Vagina (tissue), 2 donors: ENCODE results near the gene C9orf50. TPM values are rescaled to one million over a fixed set of nuclear protein-coding genes. Genes with fewer than 3 reads are reported as not detected.

ENCODE experiments used
- DNase-seq, 2 donors: peaks; one replicate each; pipeline ENCODE4 v3.0.0-alpha.2; 2017; ENCODE audit errors: extremely low spot score in 2 of 2
- H3K27ac ChIP-seq: fragments of 200-600 bp; sonication (generic); one replicate; pipeline ENCODE4 v1.5.1; 2019
- H3K27me3 ChIP-seq: fragments of 200-600 bp; sonication (generic); one replicate; pipeline ENCODE4 v1.5.1; 2019
- H3K36me3 ChIP-seq, 2 donors: fragments of 200-600 bp; sonication (generic); one replicate each; pipeline ENCODE4 v1.5.1; 2017 to 2019
- H3K4me1 ChIP-seq: fragments of 200-600 bp; sonication (generic); one replicate; pipeline ENCODE4 v1.5.1; 2019
- H3K4me3 ChIP-seq, 2 donors: fragments of 200-600 bp; sonication (generic); 1 replicate in 1 of 2; 2 replicates in 1 of 2; pipeline ENCODE4 v1.5.1; 2016 to 2019
- H3K9me3 ChIP-seq: fragments of 200-600 bp; sonication (generic); one replicate; pipeline ENCODE4 v1.5.1; 2019
- POLR2A ChIP-seq, 2 donors: fragments of 450-650 bp; IDR thresholded peaks; one replicate each; pipeline ENCODE4 v1.6.1; 2017; ENCODE audit warnings: antibody characterized with exemption in 2 of 2, mild to moderate bottlenecking in 2 of 2, moderate library complexity in 2 of 2
- POLR2AphosphoS5 ChIP-seq, 2 donors: sonication (generic); formaldehyde crosslinking; IDR thresholded peaks; one replicate each; pipeline ENCODE4 v1.9.0; 2017; ENCODE audit warnings: antibody characterized with exemption in 2 of 2, mild to moderate bottlenecking in 2 of 2, low read depth in 1 of 2; ENCODE audit not compliant: insufficient read depth in 1 of 2
- intact Hi-C: fragments of 100-400 bp; cut with DNase I; formaldehyde crosslinking; loops from one replicate; pipeline ENCODE4 v1.15.1; 2023
- total RNA-seq: library from RNA; depleted of rRNA; stranded (reverse); fragments of >200 nt; gene quantifications from one replicate; pipeline ENCODE4 v1.2.3, GENCODE V29; 2016
- TF ChIP-seq, protein P1 (sequence below), 3 experiments: fragments of 450-650 bp in 2 of 3; fragments of 200-600 bp in 1 of 3; sonication (generic) in 1 of 3; IDR thresholded peaks; one replicate each; pipeline ENCODE4 v1.5.1; 2017 to 2019; ENCODE audit warnings: antibody characterized with exemption in 3 of 3, mild to moderate bottlenecking in 2 of 3, moderate library complexity in 2 of 3

Gene C9orf50
- total RNA-seq, 1 donor from 2014 or later = not detected

DNA sequence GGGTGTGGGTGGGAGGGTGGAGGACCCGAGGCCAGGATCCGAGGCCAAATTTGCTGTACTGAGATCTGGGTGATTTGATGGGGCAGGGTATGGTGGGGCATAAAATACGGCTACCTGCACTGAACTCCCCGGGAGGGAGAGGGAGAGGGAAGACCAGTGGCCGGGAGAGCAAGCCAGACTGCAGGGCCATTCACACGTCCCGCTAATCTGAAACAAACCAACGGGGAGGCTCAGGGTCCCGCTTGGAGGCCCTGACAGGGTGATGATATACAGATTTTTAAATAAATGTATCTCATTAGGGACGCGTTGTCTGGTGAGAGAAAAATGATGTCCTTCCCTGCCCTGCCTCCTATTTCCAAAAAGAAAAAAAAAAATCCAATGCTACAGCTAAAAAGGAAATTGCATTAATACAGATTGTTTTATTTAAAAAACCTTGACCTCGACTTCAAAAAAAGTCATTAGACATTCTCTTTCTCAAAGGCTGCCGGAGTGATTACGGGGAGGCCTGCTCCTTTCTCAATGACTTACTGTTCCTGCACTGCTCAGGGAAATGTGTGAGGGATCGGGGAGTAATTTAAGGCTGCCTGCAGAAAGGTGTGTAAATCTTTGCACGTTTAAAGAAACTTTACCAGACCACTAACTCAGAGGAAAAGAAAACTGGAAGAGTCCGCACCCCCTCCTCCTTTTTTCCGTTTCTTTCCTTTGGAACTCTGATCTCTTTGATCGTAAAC, 33.1 kb upstream of the C9orf50 start:
- Histone ChIP-seq H3K4me3 (no peak overlapping the region), H3K36me3 (no peaks in the 10 kb centered on the region), H3K9me3 (no peaks in the 10 kb centered on the region), H3K27ac (no peak overlapping the region), H3K4me1 (peaks cover 19% of the 10 kb centered on the region), H3K27me3 (no peaks in the 10 kb centered on the region)
- TF ChIP-seq POLR2A (IDR thresholded peaks at IDR 0.05) (no peak), POLR2AphosphoS5 (IDR thresholded peaks at IDR 0.05; ENCODE audit: insufficient read depth in 1 of 2, low read depth in 1 of 2) (no peak)
- TF ChIP-seq, protein P1, sequence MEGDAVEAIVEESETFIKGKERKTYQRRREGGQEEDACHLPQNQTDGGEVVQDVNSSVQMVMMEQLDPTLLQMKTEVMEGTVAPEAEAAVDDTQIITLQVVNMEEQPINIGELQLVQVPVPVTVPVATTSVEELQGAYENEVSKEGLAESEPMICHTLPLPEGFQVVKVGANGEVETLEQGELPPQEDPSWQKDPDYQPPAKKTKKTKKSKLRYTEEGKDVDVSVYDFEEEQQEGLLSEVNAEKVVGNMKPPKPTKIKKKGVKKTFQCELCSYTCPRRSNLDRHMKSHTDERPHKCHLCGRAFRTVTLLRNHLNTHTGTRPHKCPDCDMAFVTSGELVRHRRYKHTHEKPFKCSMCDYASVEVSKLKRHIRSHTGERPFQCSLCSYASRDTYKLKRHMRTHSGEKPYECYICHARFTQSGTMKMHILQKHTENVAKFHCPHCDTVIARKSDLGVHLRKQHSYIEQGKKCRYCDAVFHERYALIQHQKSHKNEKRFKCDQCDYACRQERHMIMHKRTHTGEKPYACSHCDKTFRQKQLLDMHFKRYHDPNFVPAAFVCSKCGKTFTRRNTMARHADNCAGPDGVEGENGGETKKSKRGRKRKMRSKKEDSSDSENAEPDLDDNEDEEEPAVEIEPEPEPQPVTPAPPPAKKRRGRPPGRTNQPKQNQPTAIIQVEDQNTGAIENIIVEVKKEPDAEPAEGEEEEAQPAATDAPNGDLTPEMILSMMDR (IDR thresholded peaks at IDR 0.05) = no peak
- intact Hi-C loops = no loop called here
- no peak for DNase-seq

DNA sequence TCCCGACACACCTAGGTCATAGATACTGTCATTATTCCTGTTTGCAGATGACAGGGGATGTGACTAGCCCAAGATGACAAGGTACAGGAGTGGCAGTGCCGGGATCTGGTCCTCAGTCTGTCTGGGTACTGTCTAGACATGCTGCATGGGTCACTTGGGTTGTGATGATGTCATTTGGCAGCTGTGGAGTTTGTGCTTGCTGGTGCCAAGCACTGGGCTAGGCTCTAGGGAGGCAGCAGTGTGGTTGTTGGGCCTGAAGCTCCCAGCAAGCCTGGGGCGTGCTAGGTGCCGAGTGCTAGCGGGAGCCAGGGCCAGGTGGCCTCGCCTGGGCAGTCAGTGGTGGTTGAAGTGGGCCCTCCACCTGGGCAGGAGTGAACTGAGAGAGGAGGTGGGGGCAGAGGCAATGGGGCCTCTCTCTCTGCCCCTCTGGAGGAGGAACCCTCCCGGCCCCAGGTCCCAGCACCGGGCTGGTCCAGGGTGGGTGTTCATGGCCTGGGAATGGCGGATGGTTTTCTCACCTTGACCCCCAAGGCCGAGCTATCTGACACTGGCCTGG, 29.9 kb upstream of the C9orf50 start:
- intact Hi-C loops = no loop called here

DNA sequence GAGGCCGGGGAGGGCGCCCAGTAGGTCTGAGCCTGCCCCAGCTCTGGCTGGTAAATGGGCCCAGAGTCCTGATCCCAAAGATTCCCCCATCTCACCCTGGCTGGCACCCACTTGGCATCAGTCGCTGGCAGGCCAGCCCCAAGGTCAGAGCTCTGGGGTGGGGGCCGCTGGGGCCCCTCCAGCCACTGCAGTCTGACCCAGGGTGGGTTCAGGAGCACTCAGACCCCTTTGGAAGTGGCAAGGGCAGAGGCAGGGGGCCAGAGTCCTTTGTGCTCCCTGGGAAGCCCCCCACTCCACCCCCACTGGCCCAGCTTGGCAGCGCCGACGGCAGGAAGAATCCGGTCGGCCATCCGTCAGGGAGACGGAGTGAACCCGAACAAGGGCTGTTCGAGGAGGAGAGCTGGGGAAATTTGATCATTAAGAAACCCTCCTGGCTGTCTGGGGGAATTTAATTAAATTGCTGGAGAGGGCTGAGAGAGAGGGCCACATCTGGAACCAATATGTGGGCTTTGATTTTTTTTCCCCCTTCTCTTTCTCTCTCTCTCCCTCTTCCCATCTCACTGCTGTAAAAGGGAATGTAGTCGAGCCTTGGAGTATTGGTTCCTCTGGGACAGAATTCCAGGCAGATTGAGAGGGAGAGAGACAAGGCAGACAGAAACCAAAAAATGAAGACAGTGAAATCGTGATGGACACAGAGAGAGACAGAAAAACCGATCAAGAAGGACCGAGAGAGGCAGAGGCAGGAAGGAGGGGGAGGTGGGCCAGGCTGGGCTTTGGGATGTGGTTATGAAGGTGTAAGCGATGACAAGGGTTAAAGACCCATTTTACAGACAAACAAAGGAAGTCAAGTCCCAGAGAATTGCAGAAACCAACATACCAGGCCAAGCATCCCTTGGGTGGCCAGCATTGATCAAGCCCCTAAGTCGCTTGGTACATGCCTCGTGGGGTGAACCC, 29.1 kb upstream of the C9orf50 start:
- Histone ChIP-seq H3K4me1 (peaks cover 33% of the 10 kb centered on the region), H3K27ac (peak overlapping the region; percentile 80), H3K36me3 (no peaks in the 10 kb centered on the region), H3K27me3 (no peaks in the 10 kb centered on the region), H3K4me3 (no peak overlapping the region), H3K9me3 (no peaks in the 10 kb centered on the region)
- TF ChIP-seq, protein P1 (IDR thresholded peaks at IDR 0.05) = no peak
- no peak for DNase-seq
- intact Hi-C loops = no loop called here

More for the DNA sequence above, 29.9 kb upstream of the C9orf50 start:
- H3K9me3 ChIP-seq = no peaks in the 10 kb centered on the region
- peak overlapping the region; percentile 80 for H3K27ac ChIP-seq
- H3K27me3 ChIP-seq = no peaks in the 10 kb centered on the region
- no peak for DNase-seq
- H3K4me1 ChIP-seq = peaks cover 33% of the 10 kb centered on the region
- no peak for TF ChIP-seq POLR2AphosphoS5 (IDR thresholded peaks at IDR 0.05; ENCODE audit: insufficient read depth in 1 of 2, low read depth in 1 of 2)
- TF ChIP-seq POLR2A (IDR thresholded peaks at IDR 0.05) = no peak
- TF ChIP-seq, protein P1 (IDR thresholded peaks at IDR 0.05) = no peak
- H3K4me3 ChIP-seq = no peak overlapping the region
- no peaks in the 10 kb centered on the region for H3K36me3 ChIP-seq

DNA sequence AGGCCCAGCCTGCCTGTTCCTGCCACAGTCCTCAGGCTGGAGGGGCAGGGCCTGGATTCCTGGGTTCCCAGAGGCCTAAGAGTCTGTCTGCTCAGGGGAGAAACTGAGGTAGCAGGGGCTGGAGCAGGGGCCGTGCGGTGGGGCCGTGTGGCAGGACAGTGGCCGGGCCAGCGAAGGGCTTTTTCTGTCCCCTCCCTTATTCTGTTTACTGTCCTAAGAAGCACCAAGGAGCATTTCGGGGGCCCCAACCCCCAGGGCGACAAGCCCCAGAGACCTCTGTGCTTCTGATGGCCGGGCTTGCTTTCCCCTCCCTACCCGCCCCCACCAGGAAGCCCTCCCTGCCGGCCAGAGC, 27.8 kb upstream of the C9orf50 start:
- Histone ChIP-seq H3K36me3 (no peaks in the 10 kb centered on the region), H3K9me3 (no peaks in the 10 kb centered on the region), H3K27me3 (no peaks in the 10 kb centered on the region), H3K27ac (peak overlapping the region; percentile 80), H3K4me1 (peaks cover 38% of the 10 kb centered on the region), H3K4me3 (no peak overlapping the region)
- intact Hi-C loops = no loop called here
- TF ChIP-seq POLR2AphosphoS5 (IDR thresholded peaks at IDR 0.05; ENCODE audit: insufficient read depth in 1 of 2, low read depth in 1 of 2) (no peak), POLR2A (IDR thresholded peaks at IDR 0.05) (no peak)
- TF ChIP-seq, protein P1 (IDR thresholded peaks at IDR 0.05) = no peak
- no peak for DNase-seq
